ENCODE data around the gene THOC5.
"Not testable (repeated sequence)": the region's sequence is repeated elsewhere in the genome, so short reads cannot be mapped to it uniquely, and the experiment has no call there.

Gene THOC5

DNA sequence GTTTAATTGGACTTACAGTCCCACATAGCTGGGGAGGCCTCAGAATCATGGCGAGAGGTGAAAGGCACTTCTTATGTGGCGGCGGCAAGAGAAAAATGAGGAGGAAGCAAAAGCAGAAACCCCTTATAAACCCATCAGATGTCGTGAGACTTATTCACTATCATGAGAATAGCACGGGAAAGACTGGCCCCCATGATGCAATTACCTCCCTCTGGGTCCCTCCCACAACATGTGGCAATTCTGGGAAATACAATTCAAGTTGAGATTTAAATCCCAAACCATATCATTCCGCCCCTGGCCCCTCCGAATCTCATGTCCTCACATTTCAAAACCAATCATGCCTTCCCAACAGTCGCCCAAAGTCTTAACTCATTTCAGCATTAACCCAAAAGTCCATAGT is 8.5 kb downstream of the THOC5 start:
- not testable (repeated sequence) for H2AK5ac ChIP-seq (ENCODE audit: low read length, severe bottlenecking); H2BK15ac ChIP-seq (ENCODE audit: low read depth, poor library complexity, severe bottlenecking); H2BK12ac ChIP-seq (ENCODE audit: low read length in 2 of 2); H2BK5ac ChIP-seq (ENCODE audit: low read depth, low read length, poor library complexity, severe bottlenecking); H3K18ac ChIP-seq (ENCODE audit: low read depth in 1 of 2, low read length in 2 of 2); H3K9ac ChIP-seq (ENCODE audit: low read length); H3K14ac ChIP-seq (ENCODE audit: low read length in 2 of 2); DNase-seq; H3K27ac ChIP-seq (ENCODE audit: low read length, poor library complexity, severe bottlenecking); H3K4me1 ChIP-seq (ENCODE audit: control insufficient read depth, insufficient read depth, low read depth, low read length); H3K4ac ChIP-seq (ENCODE audit: low read depth in 1 of 2, low read length in 2 of 2); H3K9me3 ChIP-seq (ENCODE audit: control insufficient read depth, low read length); H4K91ac ChIP-seq (ENCODE audit: low read length); H4K8ac ChIP-seq (ENCODE audit: low read length); H2AFZ ChIP-seq (ENCODE audit: low read depth, low read length); H3K4me3 ChIP-seq (ENCODE audit: insufficient read depth in 1 of 2, low read depth in 1 of 2, low read length in 2 of 2); H3K4me2 ChIP-seq (ENCODE audit: low read length, poor library complexity, severe bottlenecking); H2BK120ac ChIP-seq (ENCODE audit: low read depth, low read length); H3K23ac ChIP-seq (ENCODE audit: low read length in 2 of 2); H3K27me3 ChIP-seq (ENCODE audit: control insufficient read depth in 1 of 2, insufficient read depth in 1 of 2, low read length in 2 of 2)
- Histone ChIP-seq H3K79me1 (replicated peaks; ENCODE audit: low read length, poor library complexity, severe bottlenecking) (peaks cover 39% of the 10 kb centered on the region), H3K36me3 (ENCODE audit: control insufficient read depth in 1 of 2, insufficient read depth in 2 of 2, low read depth in 1 of 2, low read length in 2 of 2) (peaks cover 52 to 85% of the 10 kb centered on the region in 2 experiments)
- WGBS: 96% methylated on average over 8 of the region's 8 CpGs

- no peaks in the 10 kb centered on the region for H3K27me3 ChIP-seq (ENCODE audit: control insufficient read depth in 1 of 2, insufficient read depth in 1 of 2, low read length in 2 of 2)
- H2AK5ac ChIP-seq (ENCODE audit: low read length, severe bottlenecking): no peak overlapping the region
- no peak overlapping the region for H3K14ac ChIP-seq (ENCODE audit: low read length in 2 of 2)
- WGBS: 93% methylated on average over 1 of the region's 1 CpG
- no peak overlapping the region for H4K91ac ChIP-seq (ENCODE audit: low read length)
- H3K4me2 ChIP-seq (ENCODE audit: low read length, poor library complexity, severe bottlenecking): no peak overlapping the region
- H3K23ac ChIP-seq (ENCODE audit: low read length in 2 of 2): no peak overlapping the region
- no peak overlapping the region for H3K9ac ChIP-seq (ENCODE audit: low read length)
- no peak overlapping the region for H2AFZ ChIP-seq (ENCODE audit: low read depth, low read length)
- H3K4ac ChIP-seq (ENCODE audit: low read depth in 1 of 2, low read length in 2 of 2): no peak overlapping the region
- H3K4me1 ChIP-seq (ENCODE audit: control insufficient read depth, insufficient read depth, low read depth, low read length): peaks cover 2% of the 10 kb centered on the region
- H3K18ac ChIP-seq (ENCODE audit: low read depth in 1 of 2, low read length in 2 of 2): no peak overlapping the region
- H4K8ac ChIP-seq (ENCODE audit: low read length): no peak overlapping the region
- no peaks in the 10 kb centered on the region for H3K9me3 ChIP-seq (ENCODE audit: control insufficient read depth, low read length)
- H3K27ac ChIP-seq (ENCODE audit: low read length, poor library complexity, severe bottlenecking): no peak overlapping the region
- no peak overlapping the region for H2BK15ac ChIP-seq (ENCODE audit: low read depth, poor library complexity, severe bottlenecking)
- H3K36me3 ChIP-seq (ENCODE audit: control insufficient read depth in 1 of 2, insufficient read depth in 2 of 2, low read depth in 1 of 2, low read length in 2 of 2): peaks cover 54 to 83% of the 10 kb centered on the region in 2 experiments
- H2BK5ac ChIP-seq (ENCODE audit: low read depth, low read length, poor library complexity, severe bottlenecking): no peak overlapping the region
- no peak overlapping the region for H3K4me3 ChIP-seq (ENCODE audit: insufficient read depth in 1 of 2, low read depth in 1 of 2, low read length in 2 of 2)
- H2BK12ac ChIP-seq (ENCODE audit: low read length in 2 of 2): no peak overlapping the region
- H2BK120ac ChIP-seq (ENCODE audit: low read depth, low read length): no peak overlapping the region
- H3K79me1 ChIP-seq (replicated peaks; ENCODE audit: low read length, poor library complexity, severe bottlenecking): peaks cover 21% of the 10 kb centered on the region
- no peak for DNase-seq
These were observed 11.7 kb downstream of the THOC5 start for GRCh38 chr22:29541845-29542244.

GRCh38 chr22:29539105-29539504 is 14.5 kb downstream of the THOC5 start:
- H3K79me1 ChIP-seq (replicated peaks; ENCODE audit: low read length, poor library complexity, severe bottlenecking): peaks cover 12% of the 10 kb centered on the region
- H3K14ac ChIP-seq (ENCODE audit: low read length in 2 of 2): no peak overlapping the region
- no peak overlapping the region for H3K4ac ChIP-seq (ENCODE audit: low read depth in 1 of 2, low read length in 2 of 2)
- no peak overlapping the region for H2BK12ac ChIP-seq (ENCODE audit: low read length in 2 of 2)
- no peak overlapping the region for H2BK120ac ChIP-seq (ENCODE audit: low read depth, low read length)
- H3K18ac ChIP-seq (ENCODE audit: low read depth in 1 of 2, low read length in 2 of 2): no peak overlapping the region
- H3K23ac ChIP-seq (ENCODE audit: low read length in 2 of 2): no peak overlapping the region
- H3K27ac ChIP-seq (ENCODE audit: low read length, poor library complexity, severe bottlenecking): no peak overlapping the region
- DNase-seq: peak; percentile 21
- no peak overlapping the region for H2AFZ ChIP-seq (ENCODE audit: low read depth, low read length)
- WGBS: 56% methylated on average over 3 of the region's 3 CpGs
- no peak overlapping the region for H2BK15ac ChIP-seq (ENCODE audit: low read depth, poor library complexity, severe bottlenecking)
- no peak overlapping the region for H3K9ac ChIP-seq (ENCODE audit: low read length)
- H3K9me3 ChIP-seq (ENCODE audit: control insufficient read depth, low read length): no peaks in the 10 kb centered on the region
- no peak overlapping the region for H2AK5ac ChIP-seq (ENCODE audit: low read length, severe bottlenecking)
- no peaks in the 10 kb centered on the region for H3K27me3 ChIP-seq (ENCODE audit: control insufficient read depth in 1 of 2, insufficient read depth in 1 of 2, low read length in 2 of 2)
- H2BK5ac ChIP-seq (ENCODE audit: low read depth, low read length, poor library complexity, severe bottlenecking): no peak overlapping the region
- no peak overlapping the region for H3K4me3 ChIP-seq (ENCODE audit: insufficient read depth in 1 of 2, low read depth in 1 of 2, low read length in 2 of 2)
- H4K91ac ChIP-seq (ENCODE audit: low read length): no peak overlapping the region
- peaks cover 61 to 88% of the 10 kb centered on the region in 2 experiments for H3K36me3 ChIP-seq (ENCODE audit: control insufficient read depth in 1 of 2, insufficient read depth in 2 of 2, low read depth in 1 of 2, low read length in 2 of 2)
- H3K4me2 ChIP-seq (ENCODE audit: low read length, poor library complexity, severe bottlenecking): no peak overlapping the region
- H4K8ac ChIP-seq (ENCODE audit: low read length): no peak overlapping the region
- peaks cover 2% of the 10 kb centered on the region for H3K4me1 ChIP-seq (ENCODE audit: control insufficient read depth, insufficient read depth, low read depth, low read length)

DNA sequence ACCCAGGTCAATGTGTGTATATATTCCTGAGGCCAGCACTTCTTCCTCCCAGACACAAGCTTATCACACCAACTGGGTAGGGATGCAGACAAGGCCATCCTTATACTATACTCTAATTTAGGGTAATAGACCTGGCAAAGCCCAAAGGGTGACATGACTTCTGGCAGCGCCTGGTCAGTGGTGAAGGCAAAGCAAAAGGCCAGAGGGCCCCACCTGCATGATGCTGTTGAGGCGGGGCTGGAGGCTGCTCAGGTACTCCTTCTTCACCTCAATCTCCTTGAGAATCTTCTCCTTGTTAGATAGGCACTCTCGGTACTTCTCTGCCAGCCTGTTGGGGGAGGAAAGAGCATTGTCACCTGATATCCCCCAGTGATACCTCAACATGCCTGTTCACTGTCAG is 17.1 kb downstream of the THOC5 start:
- no peak overlapping the region for H3K4ac ChIP-seq (ENCODE audit: low read depth in 1 of 2, low read length in 2 of 2)
- no peak overlapping the region for H4K8ac ChIP-seq (ENCODE audit: low read length)
- H2AK5ac ChIP-seq (ENCODE audit: low read length, severe bottlenecking): no peak overlapping the region
- H3K9ac ChIP-seq (ENCODE audit: low read length): no peak overlapping the region
- no peak overlapping the region for H4K91ac ChIP-seq (ENCODE audit: low read length)
- H3K14ac ChIP-seq (ENCODE audit: low read length in 2 of 2): no peak overlapping the region
- 100% methylated on average over 3 of the region's 3 CpGs for WGBS
- peaks cover 64 to 90% of the 10 kb centered on the region in 2 experiments for H3K36me3 ChIP-seq (ENCODE audit: control insufficient read depth in 1 of 2, insufficient read depth in 2 of 2, low read depth in 1 of 2, low read length in 2 of 2)
- no peak overlapping the region for H2BK12ac ChIP-seq (ENCODE audit: low read length in 2 of 2)
- no peak overlapping the region for H2BK15ac ChIP-seq (ENCODE audit: low read depth, poor library complexity, severe bottlenecking)
- H3K23ac ChIP-seq (ENCODE audit: low read length in 2 of 2): no peak overlapping the region
- H3K27ac ChIP-seq (ENCODE audit: low read length, poor library complexity, severe bottlenecking): no peak overlapping the region
- no peak for DNase-seq
- H3K9me3 ChIP-seq (ENCODE audit: control insufficient read depth, low read length): no peaks in the 10 kb centered on the region
- H2BK5ac ChIP-seq (ENCODE audit: low read depth, low read length, poor library complexity, severe bottlenecking): no peak overlapping the region
- H3K4me1 ChIP-seq (ENCODE audit: control insufficient read depth, insufficient read depth, low read depth, low read length): peaks cover 2% of the 10 kb centered on the region
- H3K4me3 ChIP-seq (ENCODE audit: insufficient read depth in 1 of 2, low read depth in 1 of 2, low read length in 2 of 2): no peak overlapping the region
- no peak overlapping the region for H2BK120ac ChIP-seq (ENCODE audit: low read depth, low read length)
- no peak overlapping the region for H3K18ac ChIP-seq (ENCODE audit: low read depth in 1 of 2, low read length in 2 of 2)
- H3K79me1 ChIP-seq (replicated peaks; ENCODE audit: low read length, poor library complexity, severe bottlenecking): peaks cover 14% of the 10 kb centered on the region
- no peaks in the 10 kb centered on the region for H3K27me3 ChIP-seq (ENCODE audit: control insufficient read depth in 1 of 2, insufficient read depth in 1 of 2, low read length in 2 of 2)
- H3K4me2 ChIP-seq (ENCODE audit: low read length, poor library complexity, severe bottlenecking): no peak overlapping the region
- H2AFZ ChIP-seq (ENCODE audit: low read depth, low read length): no peak overlapping the region
